Measurements from ENCODE around the gene CFAP68. TPM values are rescaled to one million over a fixed set of nuclear protein-coding genes. Genes with fewer than 3 reads are reported as not detected.
"Not testable (repeated sequence)": the region's sequence is repeated elsewhere in the genome, so short reads cannot be mapped to it uniquely, and the experiment has no call there.

CFAP68 gene
- total RNA-seq, 4 donors from 2014 or later: 25.3 to 29.3 (median 28.1) TPM

- no peak for DNase-seq (ENCODE audit: low spot score in 2 of 2)
- Histone ChIP-seq H3K4me1 (peaks cover 0 to 18% (median 5%) of the 10 kb centered on the region in 4 donors), H3K4me3 (peak overlapping the region; percentile 54 to 75 (median 62)), H3K27me3 (no peaks in the 10 kb centered on the region), H3K9me3 (no peaks in the 10 kb centered on the region), H3K27ac (peak overlapping the region; percentile 90 to 98 (median 94)), H3K36me3 (peaks cover 0 to 33% (median 5%) of the 10 kb centered on the region in 3 donors)
- TF ChIP-seq CTCF (IDR thresholded peaks at IDR 0.05) (no peak), EP300 (IDR thresholded peaks at IDR 0.05) (no peak), POLR2A (IDR thresholded peaks at IDR 0.05) (no peak)
- WGBS, 2 donors: 43 to 44% methylated on average over 6 of the region's 6 CpGs
These were observed 258 bp downstream of the CFAP68 start for GRCh38 chr11:111879637-111879960.

- peaks cover 0 to 16% (median 5%) of the 10 kb centered on the region in 3 donors for H3K36me3 ChIP-seq
- H3K4me1 ChIP-seq: peaks cover 0 to 18% (median 5%) of the 10 kb centered on the region in 4 donors
- TF ChIP-seq EP300 (IDR thresholded peaks at IDR 0.05): no peak
- no peak for TF ChIP-seq CTCF (IDR thresholded peaks at IDR 0.05)
- TF ChIP-seq POLR2A (IDR thresholded peaks at IDR 0.05): no peak
- WGBS, 2 donors: 69 to 75% methylated on average over 5 of the region's 5 CpGs
- H3K27ac ChIP-seq: no peak overlapping the region
- H3K27me3 ChIP-seq: no peaks in the 10 kb centered on the region
- no peak for DNase-seq (ENCODE audit: low spot score in 2 of 2)
- H3K4me3 ChIP-seq: no peak overlapping the region
- H3K9me3 ChIP-seq: no peaks in the 10 kb centered on the region
These were observed 2.9 kb downstream of the CFAP68 start for GRCh38 chr11:111882202-111882601.

GRCh38 chr11:111885053-111885452 is 5.7 kb downstream of the CFAP68 start:
- H3K9me3 ChIP-seq; DNase-seq (ENCODE audit: low spot score in 2 of 2); H3K4me1 ChIP-seq; H3K4me3 ChIP-seq; H3K27ac ChIP-seq; H3K27me3 ChIP-seq: not testable (repeated sequence)
- peaks cover 0 to 16% (median 5%) of the 10 kb centered on the region in 3 donors for H3K36me3 ChIP-seq
- 80 to 94% methylated on average over 4 of the region's 4 CpGs for WGBS, 2 donors

- TF ChIP-seq CTCF (IDR thresholded peaks at IDR 0.05) (no peak), EP300 (IDR thresholded peaks at IDR 0.05) (no peak), POLR2A (IDR thresholded peaks at IDR 0.05) (no peak)
These were observed 6.7 kb downstream of the CFAP68 start for GRCh38 chr11:111886032-111886431.

GRCh38 chr11:111886844-111887243 is 7.5 kb downstream of the CFAP68 start:
- H3K4me3 ChIP-seq: no peak overlapping the region
- no peaks in the 10 kb centered on the region for H3K9me3 ChIP-seq
- no peaks in the 10 kb centered on the region for H3K4me1 ChIP-seq
- TF ChIP-seq CTCF (IDR thresholded peaks at IDR 0.05) (no peak), POLR2A (IDR thresholded peaks at IDR 0.05) (no peak)
- WGBS, 2 donors: 82 to 83% methylated on average over 2 of the region's 2 CpGs
- H3K27me3 ChIP-seq: no peaks in the 10 kb centered on the region
- peaks cover 0 to 16% (median 5%) of the 10 kb centered on the region in 3 donors for H3K36me3 ChIP-seq
- H3K27ac ChIP-seq: no peak overlapping the region
- no peak for DNase-seq (ENCODE audit: low spot score in 2 of 2)

More at GRCh38 chr11:111886032-111886431, 6.7 kb downstream of the CFAP68 start:
- no peaks in the 10 kb centered on the region for H3K4me1 ChIP-seq
- H3K9me3 ChIP-seq: no peaks in the 10 kb centered on the region
- no peak for DNase-seq (ENCODE audit: low spot score in 2 of 2)
- 69 to 83% methylated on average over 4 of the region's 4 CpGs for WGBS, 2 donors
- H3K4me3 ChIP-seq: no peak overlapping the region
- no peak overlapping the region for H3K27ac ChIP-seq
- peaks cover 0 to 16% (median 5%) of the 10 kb centered on the region in 3 donors for H3K36me3 ChIP-seq
- no peaks in the 10 kb centered on the region for H3K27me3 ChIP-seq

GRCh38 chr11:111905411-111905810 is 26.1 kb downstream of the CFAP68 start:
- no peak for DNase-seq (ENCODE audit: low spot score in 2 of 2)
- no peak overlapping the region for H3K27ac ChIP-seq
- H3K4me3 ChIP-seq: no peak overlapping the region
- peaks cover 0 to 32% (median 0%) of the 10 kb centered on the region in 3 donors for H3K36me3 ChIP-seq
- TF ChIP-seq EP300 (IDR thresholded peaks at IDR 0.05) (no peak), CTCF (IDR thresholded peaks at IDR 0.05) (no peak), POLR2A (IDR thresholded peaks at IDR 0.05) (no peak)
- WGBS, 2 donors: 67 to 82% methylated on average over 2 of the region's 2 CpGs
- no peaks in the 10 kb centered on the region for H3K9me3 ChIP-seq
- no peaks in the 10 kb centered on the region for H3K27me3 ChIP-seq
- peaks cover 0 to 7% (median 0%) of the 10 kb centered on the region in 4 donors for H3K4me1 ChIP-seq

All from tibial nerve (tissue), 4 donors.